Neural progenitor cell (in vitro differentiated cells): Measurements from ENCODE around the gene CNTD1. TPM values are rescaled to one million over a fixed set of nuclear protein-coding genes. Genes with fewer than 3 reads are reported as not detected.

ENCODE experiments used
- DNase-seq: peaks from one replicate; pipeline ENCODE4 v3.0.0-alpha.2; 2016; ENCODE audit warnings: low spot score
- H2AFZ ChIP-seq: fragments of 200-600 bp; sonication (generic); replicated peaks from 2 replicates; pipeline ENCODE4 v1.6.1; 2016; ENCODE audit warnings: antibody characterized with exemption
- H3F3A ChIP-seq: fragments of 200-600 bp; sonication (generic); 2 replicates; pipeline ENCODE4 v1.6.1; 2016; ENCODE audit warnings: antibody characterized with exemption, low read depth
- H3K27ac ChIP-seq: fragments of 200-600 bp; sonication (generic); 2 replicates; pipeline ENCODE4 v1.5.1; 2016; ENCODE audit warnings: mild to moderate bottlenecking
- H3K27me3 ChIP-seq: fragments of 200-600 bp; sonication (generic); 2 replicates; pipeline ENCODE4 v1.6.1; 2016; ENCODE audit warnings: mild to moderate bottlenecking, moderate library complexity
- H3K36me3 ChIP-seq: fragments of 200-600 bp; sonication (generic); 2 replicates; pipeline ENCODE4 v1.5.1; 2016
- H3K4me1 ChIP-seq: fragments of 200-600 bp; sonication (generic); 2 replicates; pipeline ENCODE4 v1.6.1; 2016; ENCODE audit warnings: mixed run types
- H3K4me2 ChIP-seq: fragments of 200-600 bp; sonication (generic); 2 replicates; pipeline ENCODE4 v1.6.1; 2016
- H3K4me3 ChIP-seq: fragments of 200-600 bp; sonication (generic); 2 replicates; pipeline ENCODE4 v1.5.1; 2016
- H3K79me2 ChIP-seq: fragments of 200-600 bp; sonication (generic); 2 replicates; pipeline ENCODE4 v1.6.1; 2016; ENCODE audit warnings: low read depth
- H3K9ac ChIP-seq: fragments of 200-600 bp; sonication (generic); 2 replicates; pipeline ENCODE4 v1.6.1; 2016
- H3K9me3 ChIP-seq: fragments of 200-600 bp; sonication (generic); 2 replicates; pipeline ENCODE4 v1.5.1; 2016; ENCODE audit warnings: low read depth
- H4K20me1 ChIP-seq: fragments of 200-600 bp; sonication (generic); 2 replicates; pipeline ENCODE4 v1.6.1; 2016; ENCODE audit warnings: low read depth
- H3K27ac Mint-ChIP-seq: 3 replicates; pipeline ENCODE4 v1.8.0; 2021; ENCODE audit warnings: mixed read lengths
- H3K27me3 Mint-ChIP-seq: 2 replicates; pipeline ENCODE4 v1.8.0; 2022; ENCODE audit warnings: low read depth, mild to moderate bottlenecking, inconsistent platforms, moderate library complexity, mixed read lengths; ENCODE audit not compliant: insufficient read depth
- H3K36me3 Mint-ChIP-seq: 3 replicates; pipeline ENCODE4 v1.8.0; 2021; ENCODE audit warnings: mixed read lengths
- H3K4me1 Mint-ChIP-seq: 3 replicates; pipeline ENCODE4 v1.8.0; 2021; ENCODE audit warnings: mixed read lengths
- H3K4me3 Mint-ChIP-seq: 3 replicates; pipeline ENCODE4 v1.8.0; 2021; ENCODE audit warnings: mild to moderate bottlenecking, moderate library complexity, mixed read lengths
- H3K9me3 Mint-ChIP-seq: 3 replicates; pipeline ENCODE4 v1.8.0; 2020; ENCODE audit warnings: mixed read lengths
- CTCF ChIP-seq: fragments of 200-600 bp; sonication (generic); IDR thresholded peaks from 2 replicates; pipeline ENCODE4 v1.5.1; 2017; ENCODE audit warnings: antibody characterized with exemption, mild to moderate bottlenecking
- EZH2 ChIP-seq: fragments of 200-600 bp; sonication (generic); IDR thresholded peaks from 2 replicates; pipeline ENCODE4 v1.6.1; 2017; ENCODE audit warnings: antibody characterized with exemption, mild to moderate bottlenecking, moderate library complexity
- EZH2phosphoT487 ChIP-seq: fragments of 200-600 bp; sonication (generic); IDR thresholded peaks from 2 replicates; pipeline ENCODE4 v1.6.1; 2017; ENCODE audit warnings: antibody characterized with exemption
- total RNA-seq: library from RNA; depleted of rRNA; stranded (reverse); fragments of >200 nt; gene quantifications from 2 replicates; pipeline ENCODE4 v1.2.3, GENCODE V29; 2015; ENCODE audit warnings: low replicate concordance

Gene CNTD1
- total RNA-seq, 1 donor from 2014 or later: not detected

GRCh38 chr17:42827472-42827871 lies 28.8 kb downstream of the CNTD1 start:
- Histone ChIP-seq H4K20me1 (no peaks in the 10 kb centered on the region), H3K9ac (no peak overlapping the region), H3F3A (peaks cover 11% of the 10 kb centered on the region), H3K4me1 (peaks cover 4% of the 10 kb centered on the region), H3K9me3 (no peaks in the 10 kb centered on the region), H3K27ac (no peak overlapping the region), H3K27me3 (peaks cover 29% of the 10 kb centered on the region), H3K79me2 (peaks cover 19% of the 10 kb centered on the region), H3K36me3 (no peaks in the 10 kb centered on the region), H3K4me3 (no peak overlapping the region), H3K4me2 (no peak overlapping the region), H2AFZ (no peak overlapping the region)
- peaks cover 6% of the 10 kb centered on the region for H3K27me3 Mint-ChIP-seq
- H3K4me1 Mint-ChIP-seq: peaks cover 13% of the 10 kb centered on the region
- H3K36me3 Mint-ChIP-seq: no peaks in the 10 kb centered on the region
- H3K9me3 Mint-ChIP-seq: no peaks in the 10 kb centered on the region
- no peak overlapping the region for H3K27ac Mint-ChIP-seq
- H3K4me3 Mint-ChIP-seq: no peak overlapping the region
- TF ChIP-seq EZH2phosphoT487 (no peak), CTCF (no peak), EZH2 (no peak)
- DNase-seq: no peak

GRCh38 chr17:42830971-42831370 lies 32.3 kb downstream of the CNTD1 start:
- no peak overlapping the region for H3K9ac ChIP-seq
- no peaks in the 10 kb centered on the region for H3K9me3 ChIP-seq
- H3K36me3 ChIP-seq: no peaks in the 10 kb centered on the region
- H3F3A ChIP-seq: peaks cover 13% of the 10 kb centered on the region
- H3K4me1 Mint-ChIP-seq: peaks cover 16% of the 10 kb centered on the region
- peaks cover 13% of the 10 kb centered on the region for H4K20me1 ChIP-seq
- H3K27me3 ChIP-seq: peaks cover 29% of the 10 kb centered on the region
- H3K4me1 ChIP-seq: peaks cover 11% of the 10 kb centered on the region
- no peak overlapping the region for H3K4me3 ChIP-seq
- peaks cover 34% of the 10 kb centered on the region for H3K79me2 ChIP-seq
- no peak overlapping the region for H2AFZ ChIP-seq
- H3K27ac Mint-ChIP-seq: no peak overlapping the region
- peak overlapping the region; percentile 4 for H3K4me3 Mint-ChIP-seq
- peaks cover 2% of the 10 kb centered on the region for H3K27me3 Mint-ChIP-seq
- peaks cover 2% of the 10 kb centered on the region for H3K36me3 Mint-ChIP-seq
- no peak for TF ChIP-seq EZH2
- no peak for TF ChIP-seq EZH2phosphoT487
- TF ChIP-seq CTCF: no peak
- no peak overlapping the region for H3K4me2 ChIP-seq
- DNase-seq: no peak
- H3K27ac ChIP-seq: no peak overlapping the region
- no peaks in the 10 kb centered on the region for H3K9me3 Mint-ChIP-seq

- H3K9me3 Mint-ChIP-seq: no peaks in the 10 kb centered on the region
- TF ChIP-seq EZH2 (no peak), CTCF (no peak), EZH2phosphoT487 (no peak)
- Histone ChIP-seq H3K4me3 (peak overlapping the region; percentile 93), H2AFZ (peak overlapping the region; percentile 90), H3K79me2 (peaks cover 41% of the 10 kb centered on the region), H3F3A (peaks cover 13% of the 10 kb centered on the region), H3K27ac (no peak overlapping the region), H3K9me3 (no peaks in the 10 kb centered on the region), H4K20me1 (peaks cover 13% of the 10 kb centered on the region), H3K4me2 (peak overlapping the region; percentile 96), H3K9ac (peak overlapping the region; percentile 92), H3K27me3 (peaks cover 16% of the 10 kb centered on the region), H3K4me1 (peaks cover 11% of the 10 kb centered on the region), H3K36me3 (no peaks in the 10 kb centered on the region)
- H3K27me3 Mint-ChIP-seq: peaks cover 2% of the 10 kb centered on the region
- DNase-seq: no peak
- H3K4me3 Mint-ChIP-seq: peak overlapping the region; percentile 94
- H3K36me3 Mint-ChIP-seq: peaks cover 5% of the 10 kb centered on the region
- H3K27ac Mint-ChIP-seq: peak overlapping the region; percentile 83
- H3K4me1 Mint-ChIP-seq: peaks cover 16% of the 10 kb centered on the region
Observed at GRCh38 chr17:42832213-42832933, 33.7 kb downstream of the CNTD1 start.
